GM19025 (cell line): Measurements from ENCODE around the gene PREX1.

ENCODE experiments used
- ATAC-seq: cut with Tn5 transposase; IDR thresholded peaks from one replicate; pipeline ENCODE4 v1.9.1; 2021; ENCODE audit warnings: mild to moderate bottlenecking, low read depth, moderate library complexity; ENCODE audit not compliant: unreplicated experiment

Gene PREX1

DNA sequence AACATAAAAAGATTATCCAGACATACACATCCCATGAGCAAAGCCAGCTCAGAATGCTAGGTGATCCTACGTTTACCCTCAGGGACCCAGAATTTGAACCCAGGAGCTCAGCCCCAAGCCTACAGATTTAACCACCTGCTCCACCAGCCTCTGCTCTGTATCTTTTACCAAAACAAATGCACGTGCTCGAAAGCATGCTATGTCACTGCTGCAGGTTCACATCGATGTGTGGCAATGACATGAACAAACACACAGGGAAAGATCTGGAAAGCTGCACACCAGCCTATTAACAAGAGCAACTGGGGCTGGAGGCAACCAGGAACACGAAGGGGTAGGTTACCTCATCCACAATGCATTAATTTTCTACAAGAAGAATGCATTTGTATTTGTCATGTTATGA, 32.1 kb downstream of the PREX1 start:
- ATAC-seq, result no peak

DNA sequence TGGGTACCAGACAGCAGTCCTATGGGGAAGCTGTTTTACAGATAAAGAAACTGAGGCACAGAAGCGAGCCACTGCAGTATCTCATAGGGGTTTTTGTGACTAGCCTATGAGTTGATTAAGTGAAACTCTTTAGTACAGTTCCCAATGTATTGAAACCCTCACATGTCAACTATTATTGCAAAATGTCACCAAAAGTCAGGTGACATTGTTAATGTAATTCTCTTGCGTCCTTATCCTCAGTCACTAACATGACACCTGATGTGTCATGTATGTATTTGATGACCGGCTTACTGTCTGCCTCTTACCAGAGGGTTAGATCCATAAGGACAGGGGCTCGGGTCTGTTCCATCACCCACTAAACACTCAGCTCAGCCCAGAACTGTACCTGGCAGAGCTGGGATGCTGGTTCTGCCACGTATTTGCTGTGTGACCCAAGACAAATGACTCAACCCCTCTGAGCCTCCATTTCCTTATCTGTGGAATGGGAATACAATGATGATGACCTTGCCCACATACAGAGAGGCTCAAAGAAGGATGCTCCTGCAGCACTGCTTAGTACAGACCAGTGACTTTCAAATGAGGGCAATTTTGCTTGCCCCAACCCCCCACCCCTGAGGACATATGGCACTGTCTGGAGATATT, 32.9 kb downstream of the PREX1 start:
- no peak for ATAC-seq

DNA sequence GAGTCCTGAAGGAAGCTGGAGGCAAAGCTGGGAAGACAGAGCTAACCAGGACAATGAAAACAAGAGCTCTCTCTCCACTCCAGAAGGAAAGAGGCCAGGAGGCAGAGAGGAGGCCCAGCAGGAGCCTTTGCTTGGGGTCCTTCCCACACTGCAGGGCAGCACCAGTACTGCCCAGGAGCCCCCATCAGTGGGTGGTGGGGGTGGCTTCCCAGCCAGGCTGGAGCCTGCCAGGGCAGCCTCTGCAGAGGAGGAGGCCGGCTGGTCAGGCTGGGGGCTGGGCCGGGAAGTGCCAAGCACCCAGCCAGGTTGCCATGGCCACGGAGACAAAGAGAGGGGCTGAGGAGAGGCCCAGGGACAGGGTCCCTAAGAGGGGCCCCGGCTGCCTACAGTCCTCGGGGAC, 33.4 kb downstream of the PREX1 start:
- ATAC-seq, result no peak

DNA sequence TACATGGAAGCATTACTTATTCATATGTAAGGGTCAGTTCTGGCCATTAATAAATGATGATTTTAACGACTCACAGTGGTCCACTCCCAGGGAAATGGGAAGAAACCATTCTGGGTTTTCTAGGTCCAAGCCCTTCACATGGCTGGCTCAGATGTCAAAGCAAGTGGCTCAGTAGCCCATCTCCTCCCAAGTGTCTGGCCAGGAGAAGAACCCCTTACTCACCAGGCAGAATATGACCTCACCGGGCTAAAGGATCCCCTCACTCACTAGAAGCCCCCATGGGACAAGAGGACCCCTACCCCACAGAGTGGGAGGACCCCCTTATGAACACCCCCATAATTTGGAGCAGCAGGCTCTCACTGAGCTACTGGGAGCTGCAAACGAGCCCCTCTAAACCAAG, 34.0 kb downstream of the PREX1 start:
- no peak for ATAC-seq

DNA sequence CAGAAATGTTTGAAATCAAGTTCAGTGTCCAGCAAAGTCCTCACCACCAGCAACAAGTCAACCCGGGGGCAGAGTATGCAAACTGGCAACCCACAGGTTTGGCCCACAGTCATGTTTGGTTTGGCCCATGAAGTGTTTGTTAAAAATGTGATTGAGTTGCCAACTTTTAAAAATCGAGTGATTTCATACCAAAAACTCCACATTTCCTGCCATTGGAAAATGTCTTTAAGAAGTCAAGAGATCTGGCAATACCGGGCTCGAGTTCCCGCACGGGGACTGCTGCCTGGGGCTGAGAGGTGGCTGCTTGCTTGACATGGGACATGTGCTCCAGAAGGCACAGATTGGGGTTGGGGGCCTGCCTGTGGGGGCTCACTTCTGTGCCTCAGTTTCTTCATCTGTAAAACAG, 36.1 kb downstream of the PREX1 start:
- no peak for ATAC-seq

DNA sequence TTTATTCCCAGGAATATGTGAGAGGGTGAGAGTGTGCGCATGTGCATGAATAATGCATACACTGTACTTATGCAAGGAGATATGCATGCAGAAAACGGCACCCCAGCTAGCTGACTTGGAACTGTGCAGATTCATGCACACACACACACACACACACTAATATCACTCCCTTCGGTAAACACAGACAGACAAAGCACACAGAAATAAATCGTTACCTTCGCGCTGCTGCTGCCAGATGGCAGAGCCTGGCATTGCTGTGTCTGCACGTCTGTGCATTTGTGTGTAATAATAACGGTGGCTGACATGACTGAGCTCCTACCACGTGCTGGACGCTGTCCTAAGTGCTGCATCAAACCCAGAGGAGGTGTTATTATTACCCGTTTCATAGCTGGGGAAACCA, 36.8 kb downstream of the PREX1 start:
- ATAC-seq, result no peak

DNA sequence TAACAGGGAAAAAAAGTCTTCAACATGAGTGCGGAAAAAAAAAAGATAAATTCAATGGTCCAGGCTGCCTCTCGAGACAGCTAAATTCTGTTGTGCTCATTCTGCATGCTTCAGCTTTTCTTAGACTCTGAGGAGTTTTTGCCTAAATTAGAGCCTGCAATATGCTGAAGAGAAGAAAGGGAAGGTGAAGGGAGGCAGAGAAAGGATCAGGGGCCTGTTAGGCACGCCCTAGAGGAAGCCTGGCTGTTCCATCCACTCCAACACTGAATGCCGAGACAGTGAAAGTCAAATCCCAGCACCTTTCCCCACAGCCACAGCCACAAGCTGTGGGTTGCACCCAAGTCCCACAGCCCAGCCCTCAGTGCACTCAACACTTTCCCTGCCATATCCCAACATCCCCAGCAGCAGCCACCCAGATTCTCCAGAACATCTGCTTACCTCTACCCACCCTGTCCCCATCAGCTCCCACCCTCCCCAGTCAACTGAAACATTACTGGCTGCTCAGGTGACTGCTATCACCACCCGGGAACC, 37.3 kb downstream of the PREX1 start:
- no peak for ATAC-seq

DNA sequence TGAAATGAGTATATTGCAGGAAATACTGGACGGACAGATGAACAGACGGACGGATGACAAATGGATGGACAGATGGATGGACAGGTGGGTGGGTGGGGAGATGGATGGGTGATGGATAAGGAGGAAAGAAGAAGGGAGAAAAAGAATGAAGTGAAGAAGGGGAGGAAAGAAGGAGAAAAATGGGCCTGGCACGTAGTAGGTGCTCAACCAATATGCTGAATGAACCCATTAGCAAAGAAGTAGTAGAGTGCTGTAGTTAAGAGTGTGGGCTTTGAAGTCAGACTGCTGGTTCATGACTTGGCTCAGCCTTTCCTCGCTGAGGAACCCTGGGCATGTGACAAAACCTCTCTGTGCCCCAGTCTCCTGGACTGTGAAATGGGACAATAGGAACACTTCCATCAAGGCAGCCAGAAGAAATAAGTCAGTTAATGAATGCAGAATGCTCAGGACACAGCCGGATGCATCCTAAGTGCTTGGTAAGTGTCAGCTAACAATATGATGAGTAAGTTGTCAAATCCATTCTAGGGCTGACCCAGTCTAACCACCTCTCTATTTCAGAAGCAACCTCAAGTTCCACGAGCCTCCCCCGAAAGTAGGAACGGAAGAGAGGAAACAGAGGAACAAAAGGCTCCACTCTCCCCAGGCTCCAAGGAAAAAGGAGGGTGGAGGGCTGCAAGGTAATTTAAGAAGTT, 37.9 kb downstream of the PREX1 start:
- ATAC-seq, result no peak

DNA sequence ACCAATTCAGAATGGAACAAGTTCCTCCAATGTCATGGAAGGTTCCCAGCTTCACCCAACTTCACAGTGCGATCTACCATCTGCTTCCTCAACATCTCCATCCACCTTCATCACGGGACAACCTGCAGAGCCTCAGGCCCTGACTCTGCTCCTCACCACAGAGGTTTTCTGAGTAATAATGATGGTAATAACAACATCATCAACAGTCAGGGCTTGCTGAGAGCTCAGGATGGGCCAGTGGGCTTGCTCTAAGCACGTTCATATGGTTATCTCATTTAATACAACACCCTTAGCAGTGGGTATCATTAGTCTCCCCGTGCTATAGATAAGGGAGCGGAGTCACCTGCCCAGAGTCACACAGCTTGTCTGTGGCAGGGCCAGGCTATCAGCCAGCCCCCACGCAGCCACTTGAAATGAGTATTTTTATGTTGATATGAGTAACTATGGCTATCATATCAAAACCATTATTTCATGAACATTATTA, 38.6 kb downstream of the PREX1 start:
- ATAC-seq, result no peak

DNA sequence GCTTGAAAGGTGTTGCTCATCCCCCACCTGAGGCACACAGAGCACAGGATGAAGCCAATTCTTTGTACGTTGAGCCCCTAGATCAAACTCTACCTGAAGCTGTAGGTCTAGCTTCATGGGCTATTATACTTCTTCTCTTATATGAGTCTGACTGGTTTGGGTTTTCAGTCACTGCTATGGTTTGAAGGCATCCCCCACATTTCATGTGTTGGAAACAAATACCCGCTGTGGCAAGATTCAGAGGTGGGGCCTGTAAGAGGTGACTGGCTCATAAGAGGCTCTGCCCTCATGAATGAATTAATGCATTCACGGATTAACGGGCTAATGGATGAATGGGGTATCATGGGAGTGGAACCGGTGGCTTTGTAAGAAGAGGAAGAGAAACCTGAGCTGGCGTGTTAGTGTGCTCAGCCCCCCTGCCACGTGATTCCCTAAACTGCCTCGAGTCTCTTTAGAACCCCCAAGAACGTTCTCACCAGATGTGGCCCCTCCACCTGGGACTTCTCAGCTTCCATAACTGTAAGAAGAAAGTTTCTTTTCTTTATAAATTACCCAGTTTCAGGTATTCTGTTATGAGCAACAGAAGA, 39.2 kb downstream of the PREX1 start:
- peak; percentile 68 for ATAC-seq

DNA sequence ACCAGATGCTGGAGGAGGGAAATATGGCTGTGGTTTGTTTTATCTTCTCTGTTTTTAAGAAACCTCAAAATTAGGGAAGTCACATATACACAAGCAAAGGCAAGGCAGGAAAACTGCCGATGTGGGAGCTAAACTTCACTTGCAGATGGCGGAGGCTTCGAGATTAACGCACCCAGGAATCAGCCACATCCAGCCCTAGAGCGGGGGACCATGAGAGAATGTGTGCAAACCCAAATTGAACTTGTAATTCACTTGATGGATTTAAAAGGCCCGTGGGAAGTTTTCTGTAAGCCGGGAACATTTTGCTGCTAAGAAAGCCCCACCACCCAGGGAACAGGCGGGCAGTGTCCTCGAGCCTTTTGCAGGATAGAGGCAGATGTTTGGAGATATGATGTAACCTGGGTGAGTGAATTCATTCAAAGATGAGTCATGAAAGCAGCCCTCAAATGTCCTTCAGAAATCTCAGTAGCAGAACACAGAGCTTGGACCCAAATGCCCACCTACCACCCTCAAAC, 39.9 kb downstream of the PREX1 start:
- ATAC-seq, result no peak

DNA sequence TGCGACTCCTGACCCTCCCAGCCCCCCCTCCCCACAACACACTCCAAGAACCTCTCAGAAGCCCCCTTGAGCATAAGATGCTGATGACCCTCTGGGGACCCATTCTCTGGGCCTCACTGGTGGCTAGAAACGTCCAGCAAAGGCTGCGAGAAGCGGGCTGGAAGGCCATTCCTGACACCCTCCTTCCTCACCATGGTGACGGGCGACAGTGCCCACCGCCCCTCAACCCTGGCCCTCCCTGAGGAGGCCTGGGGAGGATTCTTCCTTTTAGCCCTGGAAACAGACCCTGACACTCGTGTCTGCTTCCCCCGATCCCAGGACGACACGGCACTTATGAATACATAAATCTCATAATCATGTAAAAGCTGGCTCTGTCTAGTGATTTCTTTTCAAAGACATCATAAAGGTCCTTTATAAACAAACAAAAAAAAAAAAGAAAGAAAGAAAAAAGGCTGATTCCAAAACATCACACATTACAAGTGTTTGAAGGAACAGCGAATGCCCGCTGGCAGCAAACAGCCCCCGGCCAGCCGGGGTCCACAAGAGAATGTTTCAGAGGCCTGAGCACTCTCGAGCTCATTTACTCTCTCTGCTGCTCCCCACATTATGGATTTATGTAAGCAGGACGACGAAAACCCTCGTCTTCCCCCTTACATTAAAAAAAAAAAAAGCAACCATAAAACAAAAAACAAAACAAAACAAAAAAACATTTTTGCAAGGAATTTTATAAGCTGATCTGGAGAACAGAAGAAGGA, 40.7 kb downstream of the PREX1 start:
- ATAC-seq, result no peak

DNA sequence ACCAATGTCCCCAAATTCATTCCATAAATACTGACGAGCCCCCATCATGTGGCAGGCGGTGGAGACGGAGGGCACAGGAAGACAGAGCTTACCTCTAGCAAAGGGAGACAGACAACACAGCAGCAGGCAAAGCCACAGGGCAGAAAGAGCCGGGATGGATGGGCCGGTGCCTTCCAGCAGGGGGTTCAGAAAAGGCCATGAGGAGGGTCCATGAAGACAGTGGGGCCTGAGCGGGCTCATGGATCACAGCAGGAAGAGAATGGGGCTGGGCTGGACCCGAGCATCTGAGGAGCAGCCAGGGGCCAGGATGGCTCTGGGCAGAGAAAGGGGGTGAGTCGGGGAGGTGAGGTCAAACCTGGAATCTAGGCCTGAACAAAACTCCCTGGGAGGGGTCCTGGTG, 42.0 kb downstream of the PREX1 start:
- ATAC-seq, result no peak

DNA sequence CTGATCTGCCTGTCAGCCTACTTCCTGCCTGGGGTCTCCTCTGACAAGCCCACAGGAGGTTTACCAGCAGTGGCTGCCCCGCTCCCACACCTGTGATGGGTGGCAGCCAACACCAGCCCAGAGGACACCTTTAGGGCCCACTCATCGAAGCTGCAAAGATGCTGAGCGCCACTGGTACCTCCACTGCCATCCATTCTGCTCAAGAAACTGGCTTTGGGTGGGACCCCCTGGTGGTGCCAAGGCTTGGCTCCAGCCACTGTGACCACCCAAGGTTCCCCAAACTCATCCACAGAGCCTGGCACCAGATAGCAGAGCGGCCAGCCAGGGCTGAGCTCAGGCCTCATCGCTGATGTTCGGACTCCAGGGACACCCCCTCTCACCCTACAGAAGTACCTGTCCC, 42.5 kb downstream of the PREX1 start:
- no peak for ATAC-seq

DNA sequence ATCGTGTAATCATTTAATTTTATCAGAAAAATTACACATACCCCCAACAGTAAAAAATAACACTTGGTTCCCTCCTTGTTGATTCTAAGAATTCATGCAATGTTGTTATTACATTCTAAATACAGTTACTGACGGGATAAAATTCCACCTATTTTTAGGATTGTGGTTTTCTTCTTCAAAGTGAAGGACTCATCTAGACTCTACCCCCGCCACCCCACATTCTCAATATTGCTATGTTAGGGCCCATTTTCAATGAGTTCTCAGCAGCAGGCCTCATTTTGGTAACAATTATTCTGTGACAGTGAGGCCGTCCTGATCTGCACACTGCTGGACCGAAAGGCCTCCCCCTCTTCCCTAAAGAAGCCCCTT, 43.5 kb downstream of the PREX1 start:
- ATAC-seq, result no peak

DNA sequence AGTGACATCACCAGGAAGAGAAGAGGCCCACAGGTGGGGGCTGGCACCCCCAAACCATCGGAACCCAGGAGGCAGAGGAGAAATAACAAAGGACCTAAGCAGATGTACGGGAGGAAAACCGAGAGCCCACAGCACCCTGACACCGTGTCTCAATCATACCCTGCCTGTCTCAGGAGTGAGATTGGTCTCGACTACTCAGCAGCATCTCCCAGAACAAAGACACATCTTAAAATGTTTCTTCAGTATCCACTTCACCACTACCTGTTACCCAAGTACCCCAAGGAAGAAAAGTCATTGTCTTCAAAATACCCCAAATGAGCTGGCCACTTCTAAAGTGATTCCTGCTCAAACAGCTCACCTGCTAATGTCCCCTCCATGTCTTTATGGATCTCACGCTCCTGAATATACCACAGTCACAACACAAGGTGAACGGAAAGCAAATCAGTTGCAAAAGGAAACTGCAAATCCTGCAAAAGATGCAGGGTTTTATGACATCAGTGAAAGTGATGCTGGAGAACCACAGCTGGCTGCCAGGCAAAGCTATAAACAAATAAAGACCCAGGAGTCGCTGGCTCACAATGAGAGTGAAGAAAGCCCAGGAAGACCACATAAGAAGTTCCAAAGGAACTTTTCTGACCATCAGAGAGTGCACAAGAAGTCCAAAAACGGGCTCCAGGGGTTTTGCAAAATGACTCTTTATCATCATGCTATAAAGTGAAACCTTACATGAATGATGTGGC, 44.1 kb downstream of the PREX1 start:
- ATAC-seq, result no peak

DNA sequence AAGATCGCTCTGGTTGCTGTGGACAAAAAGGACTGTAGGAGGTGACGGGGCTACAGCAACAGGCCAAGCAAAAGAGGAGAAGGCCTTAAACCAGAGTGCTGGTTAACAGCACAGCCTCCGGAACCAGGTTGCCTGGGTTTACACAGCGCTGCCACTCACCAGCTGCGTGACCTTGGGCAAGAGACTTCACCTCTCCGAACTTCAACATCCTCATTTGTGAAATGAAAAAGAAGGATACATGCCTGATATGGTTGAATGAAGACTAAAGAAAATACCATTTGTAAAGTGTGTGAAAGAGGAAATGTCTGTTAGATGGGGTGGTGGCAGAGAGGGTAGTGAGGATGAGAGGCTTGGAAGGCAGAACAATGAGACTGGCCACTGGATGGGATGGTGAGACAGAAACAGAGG, 44.9 kb downstream of the PREX1 start:
- no peak for ATAC-seq

DNA sequence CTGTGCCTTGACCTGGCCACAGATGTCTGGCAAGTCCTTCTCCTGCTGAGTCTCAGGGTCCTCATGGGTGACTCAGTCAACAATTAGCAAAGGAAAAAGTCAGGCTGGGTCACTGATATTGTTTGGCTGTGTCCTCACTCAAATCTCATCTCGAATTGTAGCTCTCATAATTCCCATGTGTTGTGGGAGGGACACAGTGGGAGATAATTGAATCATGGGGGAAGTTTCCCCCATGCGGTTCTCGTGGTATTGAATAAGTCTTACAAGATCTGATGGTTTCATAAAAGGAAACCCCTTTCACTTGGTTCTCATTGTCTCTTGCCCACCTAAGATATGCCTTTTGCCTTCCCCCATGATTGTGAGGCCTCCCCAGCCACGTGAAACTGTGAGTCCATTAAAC, 45.7 kb downstream of the PREX1 start:
- no peak for ATAC-seq

DNA sequence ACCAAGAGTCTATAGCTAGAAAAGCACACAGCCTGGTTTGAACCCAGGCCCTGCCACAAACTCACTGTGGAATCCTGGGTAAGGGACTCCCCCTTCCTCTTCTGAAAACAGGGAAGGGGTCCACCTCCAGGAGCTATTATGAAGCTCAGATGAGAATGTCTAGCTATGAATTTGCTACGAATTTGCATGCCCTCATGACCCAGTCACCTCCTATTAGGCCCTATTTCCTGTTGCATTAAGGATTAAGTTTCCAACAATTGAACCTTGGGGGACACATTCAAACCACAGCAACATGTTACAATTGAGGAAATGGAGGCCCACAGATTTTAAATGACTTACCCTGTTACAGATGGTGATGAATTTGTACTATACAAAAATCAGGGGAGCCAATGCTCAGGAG, 46.2 kb downstream of the PREX1 start:
- no peak for ATAC-seq

DNA sequence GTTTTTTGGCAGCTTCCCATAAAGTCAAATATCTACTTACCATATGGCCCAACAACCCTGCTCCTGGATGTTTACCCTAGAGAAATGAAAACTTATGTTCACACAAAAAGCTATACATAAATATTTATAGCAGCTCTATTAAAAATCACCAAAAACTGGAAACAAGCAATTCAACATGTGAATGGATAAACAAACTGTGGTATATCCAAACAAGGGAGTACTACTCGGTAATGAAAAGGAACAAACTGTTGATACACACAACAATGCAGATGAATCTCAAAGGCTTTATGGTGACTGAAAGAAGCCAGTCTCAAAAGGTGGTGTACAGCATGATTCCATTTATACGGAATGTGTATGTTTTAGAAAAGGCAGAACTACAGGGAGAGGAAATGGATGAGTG, 48.4 kb downstream of the PREX1 start:
- no peak for ATAC-seq
